OCI-LY3 (cell line): Measurements from ENCODE around the gene DUSP2.

Experiments used
- H2AFZ ChIP-seq: fragments of 200-600, 300-600 bp; shearing (Covaris generic); 2 replicates; pipeline ENCODE4 v1.6.0; 2014; ENCODE audit warnings: antibody characterized with exemption, low read depth, low read length
- H3K27ac ChIP-seq: fragments of 200-600, 300-600 bp; sonication (generic); 2 replicates; pipeline ENCODE4 v1.5.1; 2014; ENCODE audit warnings: mild to moderate bottlenecking, low read length, moderate library complexity, mixed read lengths
- H3K27me3 ChIP-seq: fragments of 200-600, 300-600 bp; sonication (generic); 2 replicates; pipeline ENCODE4 v1.6.1; 2014; ENCODE audit warnings: low read depth, low read length, mixed read lengths
- H3K36me3 ChIP-seq: fragments of 200-600, 300-600 bp; sonication (generic); replicated peaks from 2 replicates; pipeline ENCODE3; 2014; ENCODE audit warnings: low read depth, low read length, mixed read lengths
- H3K4me1 ChIP-seq: fragments of 300-600, 200-600 bp; sonication (generic); 2 replicates; pipeline ENCODE4 v1.6.1; 2014; ENCODE audit warnings: low read length, mixed read lengths
- H3K4me2 ChIP-seq: fragments of 200-600, 300-600 bp; sonication (generic); 2 replicates; pipeline ENCODE4 v1.6.1; 2014; ENCODE audit warnings: low read length, mixed read lengths
- H3K4me3 ChIP-seq: fragments of 300-600, 200-600 bp; sonication (generic); 2 replicates; pipeline ENCODE4 v1.5.1; 2014; ENCODE audit warnings: antibody characterized with exemption, mild to moderate bottlenecking, low read length, moderate library complexity
- H3K79me2 ChIP-seq: fragments of 300-600, 200-600 bp; shearing (Covaris generic); 2 replicates; pipeline ENCODE4 v1.6.1; 2014; ENCODE audit warnings: mild to moderate bottlenecking, low read length, mixed read lengths
- H3K9ac ChIP-seq: fragments of 300-600, 200-600 bp; shearing (Covaris generic); 2 replicates; pipeline ENCODE4 v1.6.0; 2014; ENCODE audit warnings: mild to moderate bottlenecking, low read length, moderate library complexity
- H3K9me3 ChIP-seq: fragments of 200-600, 300-600 bp; shearing (Covaris generic); 2 replicates; pipeline ENCODE4 v1.6.1; 2014; ENCODE audit warnings: low read length, mixed read lengths; ENCODE audit not compliant: insufficient read depth
- H4K20me1 ChIP-seq: fragments of 200-600, 300-600 bp; sonication (generic); 2 replicates; pipeline ENCODE4 v1.6.1; 2016; ENCODE audit warnings: low read length, mixed read lengths; ENCODE audit not compliant: insufficient read depth
- CTCF ChIP-seq: fragments of 200-600, 300-600 bp; sonication (generic); IDR thresholded peaks from 2 replicates; pipeline ENCODE4 v1.5.1; 2014; ENCODE audit warnings: antibody characterized with exemption, low read length, low read depth
- EZH2phosphoT487 ChIP-seq: fragments of 200-600 bp; shearing (Covaris generic); IDR thresholded peaks from 2 replicates; pipeline ENCODE4 v1.6.1; 2018; ENCODE audit warnings: antibody characterized with exemption, mixed run types, low read depth

DUSP2 gene

DNA sequence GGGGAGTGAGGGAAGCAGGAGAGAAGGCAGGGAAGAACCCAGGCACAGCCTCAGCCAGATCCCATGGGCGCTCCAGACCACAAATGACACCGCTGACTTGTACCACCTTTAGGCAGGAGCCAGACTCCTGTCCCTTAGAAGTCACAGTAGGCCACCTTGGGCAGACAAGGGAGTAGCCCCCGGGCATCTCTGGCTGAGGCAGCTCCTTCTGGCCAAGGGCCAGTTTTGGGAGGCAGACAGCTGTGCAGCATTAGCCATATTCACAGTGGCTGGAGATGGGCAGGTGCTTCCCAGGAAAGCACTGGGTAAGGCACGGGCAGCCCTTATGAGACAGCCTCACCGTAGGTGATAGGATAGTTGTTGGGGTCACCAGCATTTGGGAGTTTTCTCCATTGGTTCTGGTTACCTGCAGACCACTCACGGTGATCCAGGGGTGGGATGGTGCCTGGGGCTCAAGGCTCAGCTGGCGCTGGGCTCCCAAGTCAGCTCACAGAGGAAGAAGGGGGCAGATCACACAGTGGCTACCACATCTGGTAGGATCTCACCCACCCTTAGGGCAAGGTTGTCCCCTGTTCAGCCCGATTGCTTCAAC lies 9.0 kb downstream of the DUSP2 start:
- H3K27ac ChIP-seq = no peak overlapping the region
- H3K4me3 ChIP-seq = no peak overlapping the region
- no peak overlapping the region for H2AFZ ChIP-seq
- TF ChIP-seq CTCF (no peak), EZH2phosphoT487 (no peak)
- peaks cover 9% of the 10 kb centered on the region; the same call in 1 of the 2 replicates for H4K20me1 ChIP-seq
- no peaks in the 10 kb centered on the region for H3K79me2 ChIP-seq
- H3K9ac ChIP-seq = no peak overlapping the region
- no peak overlapping the region for H3K4me2 ChIP-seq
- peaks cover 19% of the 10 kb centered on the region for H3K4me1 ChIP-seq
- H3K36me3 ChIP-seq = peaks cover 6% of the 10 kb centered on the region
- no peaks in the 10 kb centered on the region for H3K27me3 ChIP-seq
- no peaks in the 10 kb centered on the region for H3K9me3 ChIP-seq

DNA sequence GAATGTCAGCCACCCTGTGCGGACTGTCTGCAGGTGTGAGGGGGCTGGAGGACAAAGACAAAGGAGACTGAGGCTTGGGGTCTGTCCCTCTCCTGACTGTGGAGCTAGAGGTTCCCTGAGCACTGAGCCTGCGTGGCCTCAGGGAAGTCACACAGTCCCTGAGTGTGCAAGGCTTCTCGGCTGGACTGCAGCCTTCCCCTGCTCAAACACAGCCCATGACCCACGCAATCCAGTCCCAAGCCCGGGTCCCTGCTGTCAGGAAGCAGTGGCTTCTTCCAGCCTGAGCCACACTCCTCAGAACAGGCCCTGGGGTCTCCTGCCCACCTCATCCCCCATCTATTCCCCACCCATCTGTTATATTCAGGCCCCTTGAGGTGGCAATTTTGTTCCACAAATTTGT lies 9.6 kb downstream of the DUSP2 start:
- Histone ChIP-seq H3K27ac (no peak overlapping the region), H3K27me3 (no peaks in the 10 kb centered on the region), H3K4me2 (no peak overlapping the region), H3K36me3 (peaks cover 3% of the 10 kb centered on the region), H4K20me1 (0 out of 2 replicates have a peak, but pooled peaks cover 5% of the 10 kb centered on the region), H3K4me1 (peaks cover 25% of the 10 kb centered on the region), H3K4me3 (no peak overlapping the region), H2AFZ (no peak overlapping the region), H3K9ac (no peak overlapping the region), H3K9me3 (no peaks in the 10 kb centered on the region), H3K79me2 (no peaks in the 10 kb centered on the region)
- TF ChIP-seq CTCF = no peak
- no peak for TF ChIP-seq EZH2phosphoT487

- Histone ChIP-seq H3K36me3 (peaks cover 3% of the 10 kb centered on the region), H3K4me3 (no peak overlapping the region), H4K20me1 (0 out of 2 replicates have a peak, but pooled peaks cover 5% of the 10 kb centered on the region), H3K9ac (no peak overlapping the region), H3K79me2 (no peaks in the 10 kb centered on the region), H2AFZ (no peak overlapping the region), H3K9me3 (no peaks in the 10 kb centered on the region), H3K27me3 (no peaks in the 10 kb centered on the region), H3K4me2 (no peak overlapping the region), H3K4me1 (peaks cover 27% of the 10 kb centered on the region), H3K27ac (no peak overlapping the region)
- TF ChIP-seq CTCF (no peak), EZH2phosphoT487 (no peak)
Measured at GRCh38 chr2:96135171-96135570, 10.1 kb downstream of the DUSP2 start.

GRCh38 chr2:96134421-96134820 lies 10.8 kb downstream of the DUSP2 start:
- TF ChIP-seq CTCF = no peak
- no peak for TF ChIP-seq EZH2phosphoT487
- Histone ChIP-seq H2AFZ (no peak overlapping the region), H3K9me3 (no peaks in the 10 kb centered on the region), H3K9ac (no peak overlapping the region), H3K4me3 (no peak overlapping the region), H3K27ac (no peak overlapping the region), H3K4me2 (no peak overlapping the region), H3K36me3 (peaks cover 2% of the 10 kb centered on the region), H3K27me3 (no peaks in the 10 kb centered on the region), H4K20me1 (0 out of 2 replicates have a peak, but pooled peaks cover 5% of the 10 kb centered on the region), H3K4me1 (peaks cover 23% of the 10 kb centered on the region), H3K79me2 (no peaks in the 10 kb centered on the region)
